Measurements from ENCODE around the gene UBD.

The UBD gene

DNA sequence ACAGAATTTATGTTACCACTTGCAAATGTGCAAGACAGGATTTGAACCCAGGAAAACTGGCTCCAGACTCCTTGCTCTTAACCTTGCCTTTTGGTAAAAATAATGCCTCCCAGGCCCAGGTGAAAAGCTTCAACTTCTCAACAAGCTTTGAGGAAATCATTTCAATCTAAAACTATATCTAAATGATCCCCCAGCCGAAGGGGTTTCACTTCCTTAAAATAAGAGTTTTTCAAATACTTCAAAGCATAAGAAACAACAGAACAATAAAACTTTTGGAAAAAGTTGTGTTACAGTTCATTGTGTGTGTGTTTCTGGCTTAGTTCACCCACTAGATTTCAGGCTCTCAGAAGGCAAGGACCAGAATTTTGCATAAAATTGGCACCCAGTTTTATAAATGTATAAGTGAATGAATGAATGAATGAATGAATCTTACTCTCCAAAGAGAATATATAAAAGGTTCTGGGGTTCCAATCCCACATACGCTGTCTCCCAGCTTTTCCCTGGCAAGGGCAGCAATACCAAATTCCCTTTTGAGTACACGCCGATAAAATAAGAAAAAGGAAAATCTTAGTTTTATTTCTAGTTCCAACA lies 30.8 kb upstream of the UBD start:
- TF ChIP-seq CTCF (IDR thresholded peaks at IDR 0.05; ENCODE audit: low read depth, low read length), result no peak
- H3K36me3 ChIP-seq, result no peaks in the 10 kb centered on the region
- no peaks in the 10 kb centered on the region for H3K27me3 ChIP-seq (ENCODE audit: insufficient read depth, low read depth, severe bottlenecking)
- no peak overlapping the region for H3K27ac ChIP-seq
- no peaks in the 10 kb centered on the region for H3K9me3 ChIP-seq (ENCODE audit: severe bottlenecking)
- H3K4me3 ChIP-seq (ENCODE audit: low read depth, low read length), result no peak overlapping the region
- DNase-seq, result no peak

DNA sequence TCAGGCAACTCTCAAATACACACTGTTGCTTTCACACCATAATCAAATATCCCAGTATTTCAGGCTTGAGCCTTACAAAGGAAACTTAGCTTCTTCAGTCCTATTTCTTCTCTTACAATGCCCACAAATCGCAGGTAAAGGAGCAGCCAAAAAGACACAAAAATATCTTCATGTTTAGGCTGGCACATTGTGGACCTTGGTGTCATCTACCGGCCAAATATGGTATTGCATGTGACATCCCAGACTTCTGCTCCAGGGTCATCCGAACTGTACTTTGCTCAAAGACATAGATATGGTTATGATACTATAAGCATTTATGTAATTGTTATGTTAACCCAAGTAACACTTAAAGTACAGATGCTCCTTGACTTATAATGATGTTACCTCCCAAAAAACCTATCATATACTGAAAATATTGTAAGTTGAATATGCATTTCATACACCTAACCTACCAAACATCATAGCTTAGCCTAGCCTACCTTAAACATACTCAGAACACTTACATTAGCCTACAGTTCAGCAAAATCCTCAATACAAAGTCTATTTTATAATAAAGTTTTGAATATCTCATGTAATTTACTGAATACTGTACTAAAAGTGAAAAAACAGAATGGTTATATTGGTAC lies 30.0 kb upstream of the UBD start:
- Histone ChIP-seq H3K27me3 (ENCODE audit: insufficient read depth, low read depth, severe bottlenecking) (peaks cover 2% of the 10 kb centered on the region), H3K27ac (no peak overlapping the region), H3K4me3 (ENCODE audit: low read depth, low read length) (no peak overlapping the region), H3K36me3 (no peaks in the 10 kb centered on the region), H3K9me3 (ENCODE audit: severe bottlenecking) (no peaks in the 10 kb centered on the region)
- peak; percentile 95 for TF ChIP-seq CTCF (IDR thresholded peaks at IDR 0.05; ENCODE audit: low read depth, low read length)
- DNase-seq, result peak; percentile 56

DNA sequence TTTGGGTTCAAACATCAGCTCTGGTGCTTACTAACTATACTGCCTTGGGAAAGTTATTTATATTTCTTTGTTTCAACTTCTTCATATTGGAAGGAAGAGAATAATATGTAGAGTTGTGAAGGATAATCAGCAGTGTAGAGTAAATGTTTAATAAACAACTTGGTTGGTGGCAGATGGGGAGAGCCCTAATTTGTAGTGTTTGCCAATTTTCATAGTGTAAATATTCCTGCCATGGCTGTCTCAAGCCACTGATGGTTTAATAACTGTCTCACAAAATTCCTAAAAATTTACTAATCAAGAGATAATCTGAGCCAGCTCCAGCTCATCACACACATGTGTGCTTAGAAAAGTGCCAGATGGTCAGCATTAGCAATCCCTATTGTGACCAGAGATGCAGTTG lies 25.3 kb upstream of the UBD start, which contains the start of gene OR2H2:
TSS of gene OR2H2 (plus strand) at position 301 of the 400 bp plus-strand sequence. CDS start 2,824 bp downstream, outside the sequence.
- TF ChIP-seq CTCF (IDR thresholded peaks at IDR 0.05; ENCODE audit: low read depth, low read length), result no peak
- H3K36me3 ChIP-seq, result no peaks in the 10 kb centered on the region
- peaks cover 5% of the 10 kb centered on the region for H3K9me3 ChIP-seq (ENCODE audit: severe bottlenecking)
- H3K27me3 ChIP-seq (ENCODE audit: insufficient read depth, low read depth, severe bottlenecking), result peaks cover 14% of the 10 kb centered on the region
- no peak for DNase-seq
- H3K4me3 ChIP-seq (ENCODE audit: low read depth, low read length), result no peak within 1 kb of the TSS
- H3K27ac ChIP-seq, result no peak within 1 kb of the TSS

DNA sequence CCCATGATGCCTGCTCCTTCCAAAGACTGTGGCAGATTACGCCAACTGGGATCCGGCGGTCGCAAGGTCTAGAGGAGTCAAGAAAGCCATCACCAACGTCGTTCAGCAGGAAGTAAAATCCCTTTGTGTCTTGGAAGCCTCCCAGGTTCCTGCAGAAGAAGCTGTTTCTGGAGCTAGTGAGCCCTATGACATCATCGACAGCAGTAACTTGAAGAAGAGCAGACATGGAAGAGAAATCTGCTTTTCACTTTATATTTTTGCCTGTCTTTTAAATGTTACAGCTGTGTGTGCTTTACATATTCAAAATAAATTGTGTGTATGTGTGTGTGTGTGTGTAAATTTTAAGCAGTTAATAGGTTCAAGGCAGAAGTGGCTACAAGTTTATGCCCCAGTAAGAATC lies 18.0 kb upstream of the UBD start:
- DNase-seq, result no peak
- Histone ChIP-seq H3K36me3 (no peaks in the 10 kb centered on the region), H3K4me3 (ENCODE audit: low read depth, low read length) (no peak overlapping the region), H3K9me3 (ENCODE audit: severe bottlenecking) (peaks cover 5% of the 10 kb centered on the region), H3K27me3 (ENCODE audit: insufficient read depth, low read depth, severe bottlenecking) (peaks cover 82% of the 10 kb centered on the region), H3K27ac (no peak overlapping the region)
- no peak for TF ChIP-seq CTCF (IDR thresholded peaks at IDR 0.05; ENCODE audit: low read depth, low read length)

GRCh38 chr6:29576056-29576455 lies 16.5 kb upstream of the UBD start:
- TF ChIP-seq CTCF (IDR thresholded peaks at IDR 0.05; ENCODE audit: low read depth, low read length), result no peak
- no peak for DNase-seq
- no peaks in the 10 kb centered on the region for H3K36me3 ChIP-seq
- no peak overlapping the region for H3K27ac ChIP-seq
- H3K4me3 ChIP-seq (ENCODE audit: low read depth, low read length), result no peak overlapping the region
- peaks cover 96% of the 10 kb centered on the region for H3K27me3 ChIP-seq (ENCODE audit: insufficient read depth, low read depth, severe bottlenecking)
- peaks cover 5% of the 10 kb centered on the region for H3K9me3 ChIP-seq (ENCODE audit: severe bottlenecking)

DNA sequence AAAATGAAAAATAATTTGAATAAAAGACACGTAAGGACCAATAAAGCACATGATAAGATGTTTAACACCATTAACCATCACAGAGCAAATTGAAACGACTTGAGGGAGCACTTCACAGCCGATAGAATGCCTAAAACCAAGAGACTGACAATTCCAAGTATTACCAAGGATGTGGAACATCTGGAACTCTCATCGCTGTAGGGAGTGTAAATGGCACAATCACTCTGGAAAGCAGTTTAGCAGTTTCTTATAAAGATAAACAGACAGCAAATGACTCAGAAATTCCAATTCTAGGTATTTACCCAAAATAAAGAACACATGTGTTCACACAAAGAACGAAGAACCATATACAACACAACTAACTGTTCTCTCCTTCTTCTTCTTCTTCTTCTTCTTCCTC lies 8.5 kb upstream of the UBD start:
- no peaks in the 10 kb centered on the region for H3K9me3 ChIP-seq (ENCODE audit: severe bottlenecking)
- H3K27me3 ChIP-seq (ENCODE audit: insufficient read depth, low read depth, severe bottlenecking), result peaks cover 94% of the 10 kb centered on the region
- DNase-seq, result no peak
- H3K4me3 ChIP-seq (ENCODE audit: low read depth, low read length), result no peak overlapping the region
- H3K27ac ChIP-seq, result no peak overlapping the region
- TF ChIP-seq CTCF (IDR thresholded peaks at IDR 0.05; ENCODE audit: low read depth, low read length), result no peak
- no peaks in the 10 kb centered on the region for H3K36me3 ChIP-seq

All from WERI-Rb-1 (cell line).